ENCODE data around the gene POLD3. TPM values are rescaled to one million over a fixed set of nuclear protein-coding genes. Genes with fewer than 3 reads are reported as not detected.

POLD3 gene
- polyA plus RNA-seq, 2 donors: 6.0 to 7.2 TPM

GRCh38 chr11:74630043-74630442 lies 37.7 kb downstream of the POLD3 start:
- H3K27me3 ChIP-seq (ENCODE audit: control insufficient read depth in 1 of 2, insufficient read depth in 2 of 2, low read length in 2 of 2): no peaks in the 10 kb centered on the region
- WGBS, 2 donors: 90 to 94% methylated on average over 2 of the region's 2 CpGs
- no peak overlapping the region for H3K4me3 ChIP-seq (ENCODE audit: low read depth in 1 of 2, low read length in 2 of 2)
- no peaks in the 10 kb centered on the region for H3K9me3 ChIP-seq (ENCODE audit: control insufficient read depth in 2 of 2, insufficient read depth in 1 of 2, low read depth in 1 of 2, low read length in 1 of 2)
- H3K27ac ChIP-seq (ENCODE audit: low read depth in 2 of 2, low read length in 1 of 2): no peak overlapping the region
- no peaks in the 10 kb centered on the region for H3K4me1 ChIP-seq (ENCODE audit: control insufficient read depth in 2 of 2, insufficient read depth in 2 of 2, low read length in 1 of 2)
- H3K36me3 ChIP-seq (ENCODE audit: control insufficient read depth in 2 of 2, insufficient read depth in 2 of 2, low read length in 1 of 2): no peaks in the 10 kb centered on the region

DNA sequence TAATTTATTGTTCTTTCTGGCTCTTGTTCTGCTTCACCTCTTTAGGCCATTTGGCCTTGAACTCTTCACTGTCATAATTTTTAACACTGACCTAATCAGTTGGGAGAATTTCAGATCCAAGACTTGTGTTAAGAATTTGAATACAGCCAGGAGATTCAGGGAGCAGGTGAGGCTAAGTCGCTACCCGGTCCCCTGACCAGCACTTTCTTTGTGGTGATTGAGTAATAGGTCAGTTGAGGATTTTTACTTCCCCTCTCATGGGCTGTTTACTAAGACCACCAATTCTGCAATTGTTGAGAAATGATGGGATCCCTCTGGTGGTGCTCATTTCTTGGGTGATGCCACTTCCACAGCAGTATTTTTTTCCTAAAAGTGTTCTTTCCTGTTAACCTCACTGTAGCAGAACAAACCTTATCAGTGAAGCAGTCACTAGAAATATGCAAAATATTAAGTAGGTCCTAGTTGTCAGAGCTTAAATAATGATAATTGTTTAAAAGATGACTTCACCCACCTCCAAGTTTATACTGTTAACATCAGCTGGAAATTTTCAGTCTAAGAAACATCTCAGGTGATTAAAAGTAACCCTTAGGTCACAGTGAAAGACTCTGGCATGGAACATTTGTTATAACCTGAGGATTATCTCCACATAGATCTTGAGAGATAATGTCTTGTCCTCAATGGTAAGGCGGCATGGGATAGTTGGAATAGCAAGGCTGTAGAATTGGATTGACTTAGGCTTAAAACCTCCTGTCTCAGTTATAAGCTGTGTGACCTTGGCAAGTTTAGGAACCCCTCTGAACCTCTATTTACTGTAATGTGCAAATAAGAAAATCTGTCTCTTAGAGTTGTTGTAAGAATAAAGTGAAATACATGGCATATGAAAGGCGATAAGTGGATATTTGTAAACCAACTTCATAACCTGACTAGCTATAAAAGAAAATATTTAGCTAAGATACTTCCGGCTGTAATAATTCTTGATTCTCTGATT lies 41.3 kb downstream of the POLD3 start:
- Histone ChIP-seq H3K36me3 (ENCODE audit: control insufficient read depth in 2 of 2, insufficient read depth in 2 of 2, low read length in 1 of 2) (no peaks in the 10 kb centered on the region), H3K4me1 (ENCODE audit: control insufficient read depth in 2 of 2, insufficient read depth in 2 of 2, low read length in 1 of 2) (no peaks in the 10 kb centered on the region), H3K27ac (ENCODE audit: low read depth in 2 of 2, low read length in 1 of 2) (no peak overlapping the region), H3K27me3 (ENCODE audit: control insufficient read depth in 1 of 2, insufficient read depth in 2 of 2, low read length in 2 of 2) (no peaks in the 10 kb centered on the region), H3K9me3 (ENCODE audit: control insufficient read depth in 2 of 2, insufficient read depth in 1 of 2, low read depth in 1 of 2, low read length in 1 of 2) (no peaks in the 10 kb centered on the region), H3K4me3 (ENCODE audit: low read depth in 1 of 2, low read length in 2 of 2) (no peak overlapping the region)
- 87 to 89% methylated on average over 5 of the region's 5 CpGs for WGBS, 2 donors

DNA sequence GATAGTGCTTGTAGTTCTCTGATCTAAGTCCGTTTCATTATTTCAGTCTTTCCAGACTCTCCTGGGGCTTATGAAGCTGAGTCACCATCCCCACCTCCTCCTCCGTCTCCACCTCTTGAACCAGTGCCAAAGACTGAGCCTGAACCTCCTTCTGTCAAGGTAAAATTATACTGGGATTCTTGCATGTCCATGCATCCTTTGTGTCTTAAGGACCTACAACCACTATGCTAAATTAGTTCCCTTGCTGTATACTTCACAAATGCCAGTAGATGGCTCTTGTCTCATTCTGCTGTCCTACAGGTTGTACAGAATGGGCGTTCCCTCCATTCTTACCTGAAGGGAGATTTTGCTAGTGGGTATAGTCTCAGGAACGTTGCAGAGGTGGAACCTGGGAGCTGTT lies 42.2 kb downstream of the POLD3 start:
- Histone ChIP-seq H3K36me3 (ENCODE audit: control insufficient read depth in 2 of 2, insufficient read depth in 2 of 2, low read length in 1 of 2) (peaks cover 0 to 2% of the 10 kb centered on the region in 2 donors), H3K27ac (ENCODE audit: low read depth in 2 of 2, low read length in 1 of 2) (no peak overlapping the region)

GRCh38 chr11:74636630-74637184 lies 44.3 kb downstream of the POLD3 start:
- Histone ChIP-seq H3K27ac (ENCODE audit: low read depth in 2 of 2, low read length in 1 of 2) (no peak overlapping the region), H3K36me3 (ENCODE audit: control insufficient read depth in 2 of 2, insufficient read depth in 2 of 2, low read length in 1 of 2) (peaks cover 0 to 4% of the 10 kb centered on the region in 2 donors), H3K4me1 (ENCODE audit: control insufficient read depth in 2 of 2, insufficient read depth in 2 of 2, low read length in 1 of 2) (no peaks in the 10 kb centered on the region), H3K9me3 (ENCODE audit: control insufficient read depth in 2 of 2, insufficient read depth in 1 of 2, low read depth in 1 of 2, low read length in 1 of 2) (no peaks in the 10 kb centered on the region), H3K27me3 (ENCODE audit: control insufficient read depth in 1 of 2, insufficient read depth in 2 of 2, low read length in 2 of 2) (no peaks in the 10 kb centered on the region), H3K4me3 (ENCODE audit: low read depth in 1 of 2, low read length in 2 of 2) (no peak overlapping the region)
- 58 to 61% methylated on average over 1 of the region's 1 CpG for WGBS, 2 donors

More for the DNA sequence above, 42.2 kb downstream of the POLD3 start:
- 31 to 44% methylated on average over 4 of the region's 4 CpGs for WGBS, 2 donors
- H3K9me3 ChIP-seq (ENCODE audit: control insufficient read depth in 2 of 2, insufficient read depth in 1 of 2, low read depth in 1 of 2, low read length in 1 of 2): no peaks in the 10 kb centered on the region
- H3K27me3 ChIP-seq (ENCODE audit: control insufficient read depth in 1 of 2, insufficient read depth in 2 of 2, low read length in 2 of 2): no peaks in the 10 kb centered on the region
- no peak overlapping the region for H3K4me3 ChIP-seq (ENCODE audit: low read depth in 1 of 2, low read length in 2 of 2)
- no peaks in the 10 kb centered on the region for H3K4me1 ChIP-seq (ENCODE audit: control insufficient read depth in 2 of 2, insufficient read depth in 2 of 2, low read length in 1 of 2)

GRCh38 chr11:74637700-74638099 lies 45.3 kb downstream of the POLD3 start:
- H3K27ac ChIP-seq (ENCODE audit: low read depth in 2 of 2, low read length in 1 of 2): no peak overlapping the region
- no peak overlapping the region for H3K4me3 ChIP-seq (ENCODE audit: low read depth in 1 of 2, low read length in 2 of 2)
- H3K27me3 ChIP-seq (ENCODE audit: control insufficient read depth in 1 of 2, insufficient read depth in 2 of 2, low read length in 2 of 2): no peaks in the 10 kb centered on the region
- 72 to 79% methylated on average over 1 of the region's 1 CpG for WGBS, 2 donors
- H3K36me3 ChIP-seq (ENCODE audit: control insufficient read depth in 2 of 2, insufficient read depth in 2 of 2, low read length in 1 of 2): peaks cover 0 to 4% of the 10 kb centered on the region in 2 donors
- no peaks in the 10 kb centered on the region for H3K4me1 ChIP-seq (ENCODE audit: control insufficient read depth in 2 of 2, insufficient read depth in 2 of 2, low read length in 1 of 2)
- H3K9me3 ChIP-seq (ENCODE audit: control insufficient read depth in 2 of 2, insufficient read depth in 1 of 2, low read depth in 1 of 2, low read length in 1 of 2): no peaks in the 10 kb centered on the region

DNA sequence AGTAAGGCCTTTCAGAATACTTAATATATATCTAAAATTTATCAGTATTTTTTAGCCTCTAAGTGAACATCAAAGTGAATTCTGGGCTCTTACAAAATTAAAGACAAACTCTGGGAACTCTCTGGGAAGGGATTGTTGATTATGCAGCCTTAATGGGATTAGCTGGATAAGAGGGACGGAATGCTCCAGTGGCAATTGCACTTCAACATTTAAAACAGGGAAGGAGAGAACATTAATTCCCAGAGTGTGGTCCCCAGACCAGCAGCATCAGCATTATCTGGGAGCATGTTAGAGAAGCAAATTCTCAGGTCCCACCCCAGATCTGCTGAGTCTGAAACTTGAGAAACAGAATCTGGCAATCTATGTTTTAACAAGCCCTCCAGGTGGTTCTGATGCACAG lies 46.5 kb downstream of the POLD3 start:
- H3K27me3 ChIP-seq (ENCODE audit: control insufficient read depth in 1 of 2, insufficient read depth in 2 of 2, low read length in 2 of 2): no peaks in the 10 kb centered on the region
- 71 to 75% methylated on average over 1 of the region's 1 CpG for WGBS, 2 donors
- no peaks in the 10 kb centered on the region for H3K9me3 ChIP-seq (ENCODE audit: control insufficient read depth in 2 of 2, insufficient read depth in 1 of 2, low read depth in 1 of 2, low read length in 1 of 2)
- no peak overlapping the region for H3K4me3 ChIP-seq (ENCODE audit: low read depth in 1 of 2, low read length in 2 of 2)
- peaks cover 0 to 4% of the 10 kb centered on the region in 2 donors for H3K36me3 ChIP-seq (ENCODE audit: control insufficient read depth in 2 of 2, insufficient read depth in 2 of 2, low read length in 1 of 2)
- H3K4me1 ChIP-seq (ENCODE audit: control insufficient read depth in 2 of 2, insufficient read depth in 2 of 2, low read length in 1 of 2): no peaks in the 10 kb centered on the region
- H3K27ac ChIP-seq (ENCODE audit: low read depth in 2 of 2, low read length in 1 of 2): no peak overlapping the region

GRCh38 chr11:74639533-74639932 lies 47.2 kb downstream of the POLD3 start:
- WGBS, 2 donors: 81 to 83% methylated on average over 5 of the region's 5 CpGs
- Histone ChIP-seq H3K36me3 (ENCODE audit: control insufficient read depth in 2 of 2, insufficient read depth in 2 of 2, low read length in 1 of 2) (peaks cover 0 to 7% of the 10 kb centered on the region in 2 donors), H3K9me3 (ENCODE audit: control insufficient read depth in 2 of 2, insufficient read depth in 1 of 2, low read depth in 1 of 2, low read length in 1 of 2) (no peaks in the 10 kb centered on the region)

GRCh38 chr11:74641289-74641688 lies 48.9 kb downstream of the POLD3 start:
- Histone ChIP-seq H3K4me1 (ENCODE audit: control insufficient read depth in 2 of 2, insufficient read depth in 2 of 2, low read length in 1 of 2) (no peaks in the 10 kb centered on the region), H3K4me3 (ENCODE audit: low read depth in 1 of 2, low read length in 2 of 2) (no peak overlapping the region), H3K27me3 (ENCODE audit: control insufficient read depth in 1 of 2, insufficient read depth in 2 of 2, low read length in 2 of 2) (no peaks in the 10 kb centered on the region), H3K9me3 (ENCODE audit: control insufficient read depth in 2 of 2, insufficient read depth in 1 of 2, low read depth in 1 of 2, low read length in 1 of 2) (no peaks in the 10 kb centered on the region), H3K27ac (ENCODE audit: low read depth in 2 of 2, low read length in 1 of 2) (peak overlapping the region in 1 of 2 donors; percentile 16), H3K36me3 (ENCODE audit: control insufficient read depth in 2 of 2, insufficient read depth in 2 of 2, low read length in 1 of 2) (peaks cover 0 to 7% of the 10 kb centered on the region in 2 donors)
- WGBS, 2 donors: 75 to 85% methylated on average over 8 of the region's 8 CpGs

More at GRCh38 chr11:74639533-74639932, 47.2 kb downstream of the POLD3 start:
- H3K4me1 ChIP-seq (ENCODE audit: control insufficient read depth in 2 of 2, insufficient read depth in 2 of 2, low read length in 1 of 2): no peaks in the 10 kb centered on the region
- H3K4me3 ChIP-seq (ENCODE audit: low read depth in 1 of 2, low read length in 2 of 2): no peak overlapping the region
- H3K27ac ChIP-seq (ENCODE audit: low read depth in 2 of 2, low read length in 1 of 2): no peak overlapping the region
- H3K27me3 ChIP-seq (ENCODE audit: control insufficient read depth in 1 of 2, insufficient read depth in 2 of 2, low read length in 2 of 2): no peaks in the 10 kb centered on the region

DNA sequence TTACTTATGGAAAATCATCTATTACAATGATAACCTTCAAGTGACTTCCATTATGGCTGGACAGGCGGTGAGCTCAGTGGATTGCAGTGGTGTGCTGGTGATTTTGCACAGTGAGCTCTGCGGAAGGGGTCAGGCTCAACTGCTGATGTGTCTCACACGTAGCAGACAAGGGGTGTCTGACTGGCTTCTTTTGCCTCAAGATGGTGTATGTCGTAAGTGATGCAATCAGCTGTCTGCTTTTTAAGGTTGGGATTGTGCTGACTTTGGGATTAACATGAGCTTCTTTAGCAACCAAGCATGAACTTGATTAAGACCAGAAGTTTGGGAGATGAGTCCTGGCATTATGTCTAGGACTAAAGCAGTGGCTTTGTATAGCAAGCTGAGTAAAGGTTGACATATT lies 49.5 kb downstream of the POLD3 start:
- peaks cover 0 to 7% of the 10 kb centered on the region in 2 donors for H3K36me3 ChIP-seq (ENCODE audit: control insufficient read depth in 2 of 2, insufficient read depth in 2 of 2, low read length in 1 of 2)

More for the DNA sequence above, 49.5 kb downstream of the POLD3 start:
- Histone ChIP-seq H3K27me3 (ENCODE audit: control insufficient read depth in 1 of 2, insufficient read depth in 2 of 2, low read length in 2 of 2) (no peaks in the 10 kb centered on the region), H3K9me3 (ENCODE audit: control insufficient read depth in 2 of 2, insufficient read depth in 1 of 2, low read depth in 1 of 2, low read length in 1 of 2) (no peaks in the 10 kb centered on the region), H3K4me1 (ENCODE audit: control insufficient read depth in 2 of 2, insufficient read depth in 2 of 2, low read length in 1 of 2) (no peaks in the 10 kb centered on the region), H3K27ac (ENCODE audit: low read depth in 2 of 2, low read length in 1 of 2) (no peak overlapping the region), H3K4me3 (ENCODE audit: low read depth in 1 of 2, low read length in 2 of 2) (no peak overlapping the region)
- WGBS, 2 donors: 76 to 87% methylated on average over 4 of the region's 4 CpGs

Data from esophagus (tissue), 2 donors.